Cardiac muscle cell (in vitro differentiated cells and primary cell): ENCODE data around the gene ABLIM1. TPM values are rescaled to one million over a fixed set of nuclear protein-coding genes. Genes with fewer than 3 reads are reported as not detected.

Source experiments
- DNase-seq, 2 donors: peaks; one replicate each; pipeline versions ENCODE4 v3.0.0 to v3.0.0-alpha.2; 2010 to 2017; ENCODE audit warnings: low read depth in 1 of 2, low spot score in 1 of 2
- H3K27ac ChIP-seq: fragments of 200-600 bp; sonication (generic); 2 replicates; pipeline ENCODE4 v1.5.1; 2016
- H3K27me3 ChIP-seq: fragments of 200-600 bp; sonication (generic); 2 replicates; pipeline ENCODE4 v1.6.0; 2016; ENCODE audit warnings: control low read depth
- H3K36me3 ChIP-seq: fragments of 200-600 bp; sonication (generic); 2 replicates; pipeline ENCODE4 v1.5.1; 2016; ENCODE audit warnings: control low read depth
- H3K4me1 ChIP-seq: fragments of 200-600 bp; sonication (generic); 2 replicates; pipeline ENCODE4 v1.8.1; 2017; ENCODE audit warnings: low read depth, mild to moderate bottlenecking, mixed run types
- H3K4me3 ChIP-seq: fragments of 200-600 bp; sonication (generic); 2 replicates; pipeline ENCODE4 v1.5.1; 2016; ENCODE audit warnings: mild to moderate bottlenecking
- H3K9me3 ChIP-seq: fragments of 200-600 bp; sonication (generic); 2 replicates; pipeline ENCODE4 v1.5.1; 2017; ENCODE audit warnings: low read depth, mild to moderate bottlenecking, control low read depth
- CTCF ChIP-seq: IDR thresholded peaks from 2 replicates; pipeline ENCODE4 v1.5.1; 2012; ENCODE audit warnings: low read depth, mild to moderate bottlenecking, low read length
- polyA plus RNA-seq: library from polyadenylated mRNA; unstranded; fragments of >200 nt; fragmentation: Nextera tagmentation; extraction: Ambion mirVana; gene quantifications from 2 replicates; pipeline ENCODE4 v1.2.1, GENCODE V29; 2016
- total RNA-seq: library from RNA; depleted of rRNA; stranded (reverse); fragments of >200 nt; gene quantifications from 2 replicates; pipeline ENCODE4 v1.2.3, GENCODE V29; 2016

Gene ABLIM1
- total and polyA plus RNA-seq, 2 experiments from 2014 or later: 105 to 148 TPM

GRCh38 chr10:114532226-114532625 is 125.8 kb downstream of the ABLIM1 start:
- no peak for TF ChIP-seq CTCF
- Histone ChIP-seq H3K27ac (no peak overlapping the region), H3K9me3 (no peaks in the 10 kb centered on the region), H3K36me3 (peaks cover 11% of the 10 kb centered on the region), H3K4me3 (no peak overlapping the region), H3K4me1 (no peaks in the 10 kb centered on the region), H3K27me3 (no peaks in the 10 kb centered on the region)
- no peak for DNase-seq

- no peaks in the 10 kb centered on the region for H3K27me3 ChIP-seq
- DNase-seq: peak; percentile 86 to 92
- H3K27ac ChIP-seq: peak overlapping the region; percentile 95
- no peaks in the 10 kb centered on the region for H3K9me3 ChIP-seq
- peak; percentile 6 for TF ChIP-seq CTCF
- H3K36me3 ChIP-seq: no peaks in the 10 kb centered on the region
- H3K4me1 ChIP-seq: peaks cover 34% of the 10 kb centered on the region
- peak overlapping the region; percentile 59 for H3K4me3 ChIP-seq
Observed at GRCh38 chr10:114526504-114527238, 131.4 kb downstream of the ABLIM1 start.

- Histone ChIP-seq H3K9me3 (no peaks in the 10 kb centered on the region), H3K4me1 (peaks cover 34% of the 10 kb centered on the region), H3K27me3 (no peaks in the 10 kb centered on the region), H3K36me3 (no peaks in the 10 kb centered on the region), H3K27ac (peak overlapping the region; percentile 95), H3K4me3 (peak overlapping the region; percentile 59)
- no peak for TF ChIP-seq CTCF
- peak in 1 of 2 donors; percentile 32 for DNase-seq
Observed at GRCh38 chr10:114526126-114526503, 132.0 kb downstream of the ABLIM1 start.

- H3K9me3 ChIP-seq: no peaks in the 10 kb centered on the region
- H3K27me3 ChIP-seq: no peaks in the 10 kb centered on the region
- H3K36me3 ChIP-seq: no peaks in the 10 kb centered on the region
- peak; percentile 35 to 69 for DNase-seq
- peaks cover 34% of the 10 kb centered on the region for H3K4me1 ChIP-seq
- H3K4me3 ChIP-seq: peak overlapping the region; percentile 59
- no peak for TF ChIP-seq CTCF
- H3K27ac ChIP-seq: peak overlapping the region; percentile 95
Observed at GRCh38 chr10:114525368-114525949, 132.6 kb downstream of the ABLIM1 start.

- peaks cover 50% of the 10 kb centered on the region for H3K4me1 ChIP-seq
- H3K27ac ChIP-seq: no peak overlapping the region
- TF ChIP-seq CTCF: no peak
- no peaks in the 10 kb centered on the region for H3K27me3 ChIP-seq
- H3K4me3 ChIP-seq: no peak overlapping the region
- no peak for DNase-seq
- no peaks in the 10 kb centered on the region for H3K9me3 ChIP-seq
- H3K36me3 ChIP-seq: no peaks in the 10 kb centered on the region
Observed at GRCh38 chr10:114523876-114524275, 134.2 kb downstream of the ABLIM1 start.
